SU-DHL-6 (cell line): ENCODE data around the gene GPD2.

Experiments used
- H2AFZ ChIP-seq: fragments of 200-600 bp; sonication (generic); 2 replicates; pipeline ENCODE4 v1.6.1; 2014; ENCODE audit warnings: low read depth, mild to moderate bottlenecking, moderate library complexity, mixed read lengths, antibody characterized with exemption, low read length; ENCODE audit not compliant: severe bottlenecking
- H3F3A ChIP-seq: fragments of 200-600 bp; shearing (Covaris generic); 2 replicates; pipeline ENCODE4 v1.6.0; 2016; ENCODE audit warnings: antibody characterized with exemption, mild to moderate bottlenecking; ENCODE audit not compliant: insufficient read depth
- H3K27ac ChIP-seq: fragments of 200-600 bp; sonication (generic); 2 replicates; pipeline ENCODE4 v1.5.1; 2016; ENCODE audit warnings: low read depth, mild to moderate bottlenecking, low read length, moderate library complexity, mixed read lengths
- H3K27me3 ChIP-seq: fragments of 200-600 bp; sonication (generic), shearing (Covaris generic); 2 replicates; pipeline ENCODE4 v1.6.0; 2014; ENCODE audit warnings: mild to moderate bottlenecking, low read length
- H3K36me3 ChIP-seq: fragments of 200-600 bp; sonication (generic); 2 replicates; pipeline ENCODE4 v1.6.1; 2014; ENCODE audit warnings: mild to moderate bottlenecking, low read length, mixed read lengths
- H3K4me2 ChIP-seq: fragments of 300-600, 200-600 bp; shearing (Covaris generic), sonication (generic); 2 replicates; pipeline ENCODE4 v1.6.0; 2014; ENCODE audit warnings: low read length, low read depth, mild to moderate bottlenecking; ENCODE audit not compliant: poor library complexity, severe bottlenecking
- H3K4me3 ChIP-seq: fragments of 200-600 bp; sonication (generic); 2 replicates; pipeline ENCODE4 v1.5.1; 2014; ENCODE audit warnings: antibody characterized with exemption, low read length, mild to moderate bottlenecking, mixed read lengths; ENCODE audit not compliant: insufficient read depth, poor library complexity, severe bottlenecking
- H3K79me2 ChIP-seq: fragments of 200-600 bp; sonication (generic); 2 replicates; pipeline ENCODE4 v1.6.1; 2014; ENCODE audit warnings: mild to moderate bottlenecking, low read length, moderate library complexity; ENCODE audit not compliant: insufficient read depth
- H3K9ac ChIP-seq: fragments of 200-600 bp; sonication (generic); 2 replicates; pipeline ENCODE4 v1.7.0; 2014; ENCODE audit warnings: mild to moderate bottlenecking, low read length
- H3K9me2 ChIP-seq: fragments of 200-600 bp; sonication (generic); replicated peaks from 2 replicates; pipeline ENCODE4 v1.6.1; 2014; ENCODE audit warnings: low read length; ENCODE audit not compliant: insufficient read depth
- H3K9me3 ChIP-seq: fragments of 200-600 bp; sonication (generic); 2 replicates; pipeline ENCODE4 v1.6.1; 2014; ENCODE audit warnings: low read length, mixed read lengths; ENCODE audit not compliant: insufficient read depth
- H4K20me1 ChIP-seq: fragments of 200-600 bp; sonication (generic); 2 replicates; pipeline ENCODE4 v1.6.1; 2014; ENCODE audit warnings: low read depth, mild to moderate bottlenecking, antibody characterized with exemption, low read length, moderate library complexity, mixed read lengths
- CTCF ChIP-seq: fragments of 200-600 bp; sonication (generic); IDR thresholded peaks from one replicate; pipeline ENCODE4 v1.5.1; 2017; ENCODE audit warnings: antibody characterized with exemption, mild to moderate bottlenecking, low read length, moderate library complexity; ENCODE audit not compliant: insufficient read depth, poor library complexity, severe bottlenecking
- EZH2phosphoT487 ChIP-seq: fragments of 200-600 bp; sonication (generic), shearing (Covaris generic); conservative IDR thresholded peaks from 2 replicates; pipeline ENCODE4 v1.6.1; 2018; ENCODE audit warnings: mild to moderate bottlenecking, antibody characterized with exemption, low read length, moderate library complexity, mixed read lengths

Gene GPD2

GRCh38 chr2:156540706-156541105 lies 104.5 kb downstream of the GPD2 start:
- no peak overlapping the region for H2AFZ ChIP-seq
- no peak for TF ChIP-seq EZH2phosphoT487
- no peak for TF ChIP-seq CTCF
- no peak overlapping the region for H3K9ac ChIP-seq

GRCh38 chr2:156541229-156541628 lies 105.0 kb downstream of the GPD2 start:
- Histone ChIP-seq H3F3A (no peaks in the 10 kb centered on the region), H3K79me2 (no peaks in the 10 kb centered on the region), H3K4me2 (no peak overlapping the region), H3K9me3 (no peaks in the 10 kb centered on the region), H3K9ac (no peak overlapping the region), H2AFZ (no peak overlapping the region), H3K4me3 (no peak overlapping the region), H3K27ac (no peak overlapping the region), H3K27me3 (no peaks in the 10 kb centered on the region), H4K20me1 (no peaks in the 10 kb centered on the region), H3K9me2 (no peaks in the 10 kb centered on the region), H3K36me3 (no peaks in the 10 kb centered on the region)
- no peak for TF ChIP-seq CTCF
- no peak for TF ChIP-seq EZH2phosphoT487

More at GRCh38 chr2:156540706-156541105, 104.5 kb downstream of the GPD2 start:
- no peaks in the 10 kb centered on the region for H3K79me2 ChIP-seq
- H4K20me1 ChIP-seq, result no peaks in the 10 kb centered on the region
- H3K4me3 ChIP-seq, result no peak overlapping the region
- no peak overlapping the region for H3K4me2 ChIP-seq
- H3K36me3 ChIP-seq, result no peaks in the 10 kb centered on the region
- no peaks in the 10 kb centered on the region for H3K27me3 ChIP-seq
- H3K27ac ChIP-seq, result no peak overlapping the region
- no peaks in the 10 kb centered on the region for H3K9me2 ChIP-seq
- no peaks in the 10 kb centered on the region for H3F3A ChIP-seq
- H3K9me3 ChIP-seq, result no peaks in the 10 kb centered on the region

- no peak for TF ChIP-seq CTCF
- H3K9me3 ChIP-seq, result no peaks in the 10 kb centered on the region
- no peak overlapping the region for H3K4me3 ChIP-seq
- H3K4me2 ChIP-seq, result no peak overlapping the region
- H3K27ac ChIP-seq, result no peak overlapping the region
- H2AFZ ChIP-seq, result no peak overlapping the region
- H3K27me3 ChIP-seq, result no peaks in the 10 kb centered on the region
- H3K36me3 ChIP-seq, result no peaks in the 10 kb centered on the region
- H3K9me2 ChIP-seq, result no peaks in the 10 kb centered on the region
- no peaks in the 10 kb centered on the region for H4K20me1 ChIP-seq
- no peak overlapping the region for H3K9ac ChIP-seq
- no peaks in the 10 kb centered on the region for H3K79me2 ChIP-seq
- H3F3A ChIP-seq, result no peaks in the 10 kb centered on the region
These were observed 105.5 kb downstream of the GPD2 start for GRCh38 chr2:156541706-156542105.

GRCh38 chr2:156548413-156548812 lies 112.2 kb downstream of the GPD2 start:
- H3K36me3 ChIP-seq, result no peaks in the 10 kb centered on the region
- no peaks in the 10 kb centered on the region for H3K79me2 ChIP-seq
- TF ChIP-seq CTCF, result no peak
- TF ChIP-seq EZH2phosphoT487, result no peak
- no peak overlapping the region for H3K4me3 ChIP-seq
- no peaks in the 10 kb centered on the region for H3F3A ChIP-seq
- no peak overlapping the region for H3K4me2 ChIP-seq
- no peak overlapping the region for H3K9ac ChIP-seq
- H3K27me3 ChIP-seq, result no peaks in the 10 kb centered on the region
- no peak overlapping the region for H3K27ac ChIP-seq
- no peaks in the 10 kb centered on the region for H3K9me3 ChIP-seq
- no peak overlapping the region for H2AFZ ChIP-seq
- H3K9me2 ChIP-seq, result no peaks in the 10 kb centered on the region
- no peaks in the 10 kb centered on the region for H4K20me1 ChIP-seq
